Islet of Langerhans (tissue), 1 donor: ENCODE measurements around the gene SIK1.

Experiments
- FAIRE-seq: peaks from one replicate; lab custom pipeline; 2011; peaks lifted over from hg19 to GRCh38; lab: Jason Lieb, UNC

The SIK1 gene

DNA sequence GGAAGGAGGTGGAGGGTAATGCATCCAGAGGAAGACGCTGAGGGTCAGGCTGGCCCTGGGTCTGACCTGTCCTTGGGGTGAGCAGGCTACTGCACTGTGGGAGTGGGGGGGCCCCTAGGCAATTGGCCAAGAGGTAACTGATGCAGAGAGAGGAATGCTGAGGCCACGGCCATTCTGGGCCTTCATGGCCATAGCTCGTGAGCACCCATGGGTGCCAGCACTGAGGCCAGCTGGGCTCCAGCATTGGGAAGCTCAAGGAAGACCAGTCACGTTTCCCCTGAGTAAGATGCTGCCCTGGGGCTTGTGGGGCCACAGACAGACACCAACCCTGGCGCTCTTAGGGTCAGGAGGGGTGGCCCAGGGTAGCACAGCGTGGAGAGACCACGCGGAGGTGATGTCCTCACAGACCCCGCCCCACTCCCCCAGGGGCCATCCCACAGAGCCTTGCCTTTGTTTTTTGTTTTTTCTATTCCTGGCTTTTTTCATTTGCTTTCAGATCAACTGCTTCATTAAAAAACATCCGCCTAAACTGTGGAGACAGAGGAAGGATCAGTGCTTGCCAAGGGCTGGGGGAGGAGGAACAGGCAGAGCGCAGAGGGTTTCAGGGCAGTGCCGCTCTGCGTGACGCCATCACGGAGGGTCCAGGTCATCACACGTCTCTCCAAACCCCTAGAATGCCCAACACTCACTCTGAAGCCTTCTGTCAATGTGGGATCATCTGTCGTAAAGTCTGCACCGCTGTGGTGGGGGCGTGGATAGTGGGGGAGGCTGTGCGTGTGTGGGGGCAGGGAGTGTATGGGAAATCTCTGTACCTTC is 61.1 kb downstream of the SIK1 start:
- FAIRE-seq, result no peak

DNA sequence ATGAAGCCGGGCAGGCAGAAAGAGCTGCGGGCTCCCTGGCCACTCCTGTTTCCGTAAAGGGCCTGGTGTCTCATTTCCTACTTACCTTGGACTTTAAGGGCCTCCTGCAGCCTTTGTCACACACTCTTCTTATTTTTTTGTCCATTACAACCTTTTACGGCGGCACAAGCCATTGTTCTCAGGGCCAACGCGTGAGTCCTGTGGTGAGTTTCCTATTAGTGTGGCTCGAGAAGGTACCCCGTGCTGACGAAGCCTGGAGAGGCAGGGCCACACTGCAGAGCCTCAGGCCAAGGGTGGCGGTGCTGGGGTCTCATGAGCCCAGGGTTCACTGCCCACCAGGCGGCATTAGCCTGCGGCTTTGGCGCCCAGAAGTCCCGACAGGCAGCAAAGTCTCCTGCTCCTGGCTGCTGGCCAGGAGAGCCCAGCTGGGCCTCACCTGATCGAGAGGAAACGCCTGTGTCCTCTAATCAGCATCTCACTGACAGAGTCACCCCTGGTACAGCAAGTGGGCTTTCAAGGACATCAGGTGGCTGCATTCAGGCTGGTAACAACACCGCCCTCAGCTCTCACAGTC is 62.0 kb downstream of the SIK1 start:
- no peak for FAIRE-seq
